Body of pancreas (tissue), 4 donors: ENCODE data around the gene POGZ. TPM values are rescaled to one million over a fixed set of nuclear protein-coding genes. Genes with fewer than 3 reads are reported as not detected.

ENCODE experiments used
- ATAC-seq: fragments of 150-250 bp; one replicate; pipeline ENCODE4 v1.9.1; 2016
- DNase-seq, 4 donors: peaks; one replicate each; pipeline ENCODE4 v3.0.0-alpha.2; 2019
- H3K27ac ChIP-seq, 4 donors: fragments of 200-600 bp; sonication (generic); 1 replicate in 3 of 4; 2 replicates in 1 of 4; pipeline versions ENCODE4 v1.5.1 to v1.6.1; 2016 to 2019; ENCODE audit warnings: mild to moderate bottlenecking in 1 of 4, mixed read lengths in 1 of 4, moderate library complexity in 1 of 4
- H3K27me3 ChIP-seq, 2 donors: fragments of 200-600 bp; sonication (generic); one replicate each; pipeline ENCODE4 v1.6.0; 2016; ENCODE audit warnings: mild to moderate bottlenecking in 1 of 2
- H3K36me3 ChIP-seq, 2 donors: fragments of 200-600 bp; sonication (generic); replicated peaks in 1 of 2; 2 replicates each; pipeline ENCODE4 v1.5.1; 2016; ENCODE audit warnings: low read depth in 2 of 2; ENCODE audit not compliant: insufficient read depth in 1 of 2
- H3K4me1 ChIP-seq: fragments of 200-600 bp; sonication (generic); one replicate; pipeline ENCODE4 v1.6.0; 2016
- H3K4me3 ChIP-seq, 2 donors: fragments of 200-600 bp; sonication (generic); 1 replicate in 1 of 2; 2 replicates in 1 of 2; pipeline ENCODE4 v1.5.1; 2016 to 2019
- H3K9me3 ChIP-seq, 3 donors: fragments of 200-600 bp; sonication (generic); 1 replicate in 2 of 3; 2 replicates in 1 of 3; pipeline ENCODE4 v1.5.1; 2016
- POLR2A ChIP-seq, 3 donors: fragments of 450-650 bp; IDR thresholded peaks; one replicate each; pipeline ENCODE4 v1.6.1; 2016; ENCODE audit warnings: antibody characterized with exemption in 3 of 3, mild to moderate bottlenecking in 2 of 3
- WGBS, 2 donors: methylation state at CpG; one replicate each; pipeline ENCODE4 v1.1.5; 2017; 5-methylcytosine and 5-hydroxymethylcytosine counted together
- intact Hi-C: fragments of 100-400 bp; cut with DNase I; formaldehyde crosslinking; loops from one replicate; pipeline ENCODE4 v1.15.1; 2023
- total RNA-seq, 2 donors: library from RNA; depleted of rRNA; stranded (reverse); fragments of >200 nt; gene quantifications; one replicate each; pipeline ENCODE4 v1.1.0, GENCODE V29; 2016
- TF ChIP-seq, protein P1 (sequence below), 7 experiments: fragments of 450-650 bp in 4 of 7; fragments of 200-600 bp in 3 of 7; sonication (generic) in 3 of 7; IDR thresholded peaks; one replicate each; pipeline ENCODE4 v1.5.1; 2016 to 2019; ENCODE audit warnings: antibody characterized with exemption in 7 of 7

POGZ gene, protein sequence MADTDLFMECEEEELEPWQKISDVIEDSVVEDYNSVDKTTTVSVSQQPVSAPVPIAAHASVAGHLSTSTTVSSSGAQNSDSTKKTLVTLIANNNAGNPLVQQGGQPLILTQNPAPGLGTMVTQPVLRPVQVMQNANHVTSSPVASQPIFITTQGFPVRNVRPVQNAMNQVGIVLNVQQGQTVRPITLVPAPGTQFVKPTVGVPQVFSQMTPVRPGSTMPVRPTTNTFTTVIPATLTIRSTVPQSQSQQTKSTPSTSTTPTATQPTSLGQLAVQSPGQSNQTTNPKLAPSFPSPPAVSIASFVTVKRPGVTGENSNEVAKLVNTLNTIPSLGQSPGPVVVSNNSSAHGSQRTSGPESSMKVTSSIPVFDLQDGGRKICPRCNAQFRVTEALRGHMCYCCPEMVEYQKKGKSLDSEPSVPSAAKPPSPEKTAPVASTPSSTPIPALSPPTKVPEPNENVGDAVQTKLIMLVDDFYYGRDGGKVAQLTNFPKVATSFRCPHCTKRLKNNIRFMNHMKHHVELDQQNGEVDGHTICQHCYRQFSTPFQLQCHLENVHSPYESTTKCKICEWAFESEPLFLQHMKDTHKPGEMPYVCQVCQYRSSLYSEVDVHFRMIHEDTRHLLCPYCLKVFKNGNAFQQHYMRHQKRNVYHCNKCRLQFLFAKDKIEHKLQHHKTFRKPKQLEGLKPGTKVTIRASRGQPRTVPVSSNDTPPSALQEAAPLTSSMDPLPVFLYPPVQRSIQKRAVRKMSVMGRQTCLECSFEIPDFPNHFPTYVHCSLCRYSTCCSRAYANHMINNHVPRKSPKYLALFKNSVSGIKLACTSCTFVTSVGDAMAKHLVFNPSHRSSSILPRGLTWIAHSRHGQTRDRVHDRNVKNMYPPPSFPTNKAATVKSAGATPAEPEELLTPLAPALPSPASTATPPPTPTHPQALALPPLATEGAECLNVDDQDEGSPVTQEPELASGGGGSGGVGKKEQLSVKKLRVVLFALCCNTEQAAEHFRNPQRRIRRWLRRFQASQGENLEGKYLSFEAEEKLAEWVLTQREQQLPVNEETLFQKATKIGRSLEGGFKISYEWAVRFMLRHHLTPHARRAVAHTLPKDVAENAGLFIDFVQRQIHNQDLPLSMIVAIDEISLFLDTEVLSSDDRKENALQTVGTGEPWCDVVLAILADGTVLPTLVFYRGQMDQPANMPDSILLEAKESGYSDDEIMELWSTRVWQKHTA (N-terminal part only)
- 10 to 100 TPM; 29.8 to 76.8 TPM for total RNA-seq

GRCh38 chr1:151459331-151460046, at the start of gene POGZ:
POGZ (minus strand) TSS chr1:151459494; CDS start chr1:151442204, 17,290 bp downstream.
- peak within 1 kb of the TSS; percentile 86 to 97 (median 92) for H3K27ac ChIP-seq
- intact Hi-C loops: no loop called here
- no peaks in the 10 kb centered on the region for H3K36me3 ChIP-seq
- no peaks in the 10 kb centered on the region for H3K27me3 ChIP-seq
- peak within 1 kb of the TSS; percentile 48 to 72 for H3K4me3 ChIP-seq
- 12 to 23% methylated on average over 17 to 29 of the region's 30 CpGs for WGBS, 2 donors
- TF ChIP-seq, protein P1, sequence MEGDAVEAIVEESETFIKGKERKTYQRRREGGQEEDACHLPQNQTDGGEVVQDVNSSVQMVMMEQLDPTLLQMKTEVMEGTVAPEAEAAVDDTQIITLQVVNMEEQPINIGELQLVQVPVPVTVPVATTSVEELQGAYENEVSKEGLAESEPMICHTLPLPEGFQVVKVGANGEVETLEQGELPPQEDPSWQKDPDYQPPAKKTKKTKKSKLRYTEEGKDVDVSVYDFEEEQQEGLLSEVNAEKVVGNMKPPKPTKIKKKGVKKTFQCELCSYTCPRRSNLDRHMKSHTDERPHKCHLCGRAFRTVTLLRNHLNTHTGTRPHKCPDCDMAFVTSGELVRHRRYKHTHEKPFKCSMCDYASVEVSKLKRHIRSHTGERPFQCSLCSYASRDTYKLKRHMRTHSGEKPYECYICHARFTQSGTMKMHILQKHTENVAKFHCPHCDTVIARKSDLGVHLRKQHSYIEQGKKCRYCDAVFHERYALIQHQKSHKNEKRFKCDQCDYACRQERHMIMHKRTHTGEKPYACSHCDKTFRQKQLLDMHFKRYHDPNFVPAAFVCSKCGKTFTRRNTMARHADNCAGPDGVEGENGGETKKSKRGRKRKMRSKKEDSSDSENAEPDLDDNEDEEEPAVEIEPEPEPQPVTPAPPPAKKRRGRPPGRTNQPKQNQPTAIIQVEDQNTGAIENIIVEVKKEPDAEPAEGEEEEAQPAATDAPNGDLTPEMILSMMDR (IDR thresholded peaks at IDR 0.05): no peak
- TF ChIP-seq POLR2A (IDR thresholded peaks at IDR 0.05): peak in 2 of 3 donors; percentile 35 to 57
- DNase-seq (peak; percentile 95 to 97 (median 96)), ATAC-seq (peak; percentile 90)
- H3K4me1 ChIP-seq: peaks cover 13% of the 10 kb centered on the region
- no peaks in the 10 kb centered on the region for H3K9me3 ChIP-seq

- TF ChIP-seq, protein P1 (IDR thresholded peaks at IDR 0.05): no peak
- no peak for TF ChIP-seq POLR2A (IDR thresholded peaks at IDR 0.05)
- WGBS, 2 donors: 86 to 87% methylated on average over 6 of the region's 6 CpGs
- Histone ChIP-seq H3K27ac (no peak overlapping the region), H3K4me3 (no peak overlapping the region), H3K36me3 (no peaks in the 10 kb centered on the region), H3K27me3 (no peaks in the 10 kb centered on the region), H3K9me3 (no peaks in the 10 kb centered on the region), H3K4me1 (peaks cover 27% of the 10 kb centered on the region)
- DNase-seq: peak in 1 of 4 donors; percentile 11
- ATAC-seq: no peak
- intact Hi-C loops: no loop called here
Observed at GRCh38 chr1:151508833-151509232, 49.5 kb upstream of the POGZ start.

DNA sequence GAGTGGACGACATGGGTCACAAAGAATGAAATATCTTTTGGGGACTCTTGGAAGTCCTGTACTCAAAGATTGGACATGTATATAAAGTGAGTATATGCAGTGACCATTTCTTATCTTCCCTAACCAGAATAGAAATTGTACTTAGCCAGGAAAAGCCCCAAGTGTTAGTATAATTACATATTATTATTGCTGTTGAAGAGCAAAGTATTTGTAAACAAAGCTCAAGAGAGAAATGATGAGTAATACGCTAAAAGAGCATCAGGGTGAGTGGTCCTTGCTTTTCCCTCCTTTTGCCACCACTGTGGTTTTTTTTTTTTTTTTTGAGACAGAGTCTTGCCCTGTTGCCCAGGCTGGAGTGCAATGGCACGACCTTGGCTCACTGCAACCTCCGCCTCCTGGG, 45.5 kb upstream of the POGZ start:
- WGBS, 2 donors: 75 to 81% methylated on average over 4 of the region's 4 CpGs
- ATAC-seq (no peak), DNase-seq (no peak)
- Histone ChIP-seq H3K9me3 (no peaks in the 10 kb centered on the region), H3K27ac (no peak overlapping the region), H3K36me3 (no peaks in the 10 kb centered on the region), H3K27me3 (no peaks in the 10 kb centered on the region), H3K4me1 (peaks cover 23% of the 10 kb centered on the region), H3K4me3 (no peak overlapping the region)
- intact Hi-C loops: no loop called here
- TF ChIP-seq POLR2A (IDR thresholded peaks at IDR 0.05): no peak
- TF ChIP-seq, protein P1 (IDR thresholded peaks at IDR 0.05): no peak

DNA sequence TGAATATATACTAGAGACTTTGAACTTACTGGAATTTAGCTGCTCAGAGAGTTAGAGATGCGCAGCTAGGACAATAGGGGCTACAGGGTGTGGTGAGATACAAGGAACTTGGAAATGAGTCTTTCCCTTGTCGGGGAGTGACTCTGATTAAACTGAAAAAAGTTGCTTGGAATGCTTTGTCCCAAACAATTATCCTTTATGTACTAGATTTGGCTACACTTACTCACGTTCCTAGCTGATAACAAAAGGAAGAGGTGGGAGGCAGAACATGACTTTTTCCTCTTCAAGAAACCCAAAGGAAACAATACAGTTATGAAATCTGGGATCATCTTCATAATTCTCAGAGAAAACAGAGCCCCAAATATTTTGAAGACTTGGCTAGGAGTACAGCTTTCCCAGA, 45.0 kb upstream of the POGZ start:
- intact Hi-C loops: no loop called here
- Histone ChIP-seq H3K27me3 (no peaks in the 10 kb centered on the region), H3K27ac (no peak overlapping the region), H3K36me3 (no peaks in the 10 kb centered on the region), H3K4me1 (peaks cover 23% of the 10 kb centered on the region), H3K9me3 (no peaks in the 10 kb centered on the region), H3K4me3 (no peak overlapping the region)
- DNase-seq (no peak), ATAC-seq (no peak)
- WGBS, 2 donors: 49 to 51% methylated on average over 3 of the region's 3 CpGs
- TF ChIP-seq, protein P1 (IDR thresholded peaks at IDR 0.05): no peak
- TF ChIP-seq POLR2A (IDR thresholded peaks at IDR 0.05): no peak
